Measurements from ENCODE around the gene CABP1.

DNA sequence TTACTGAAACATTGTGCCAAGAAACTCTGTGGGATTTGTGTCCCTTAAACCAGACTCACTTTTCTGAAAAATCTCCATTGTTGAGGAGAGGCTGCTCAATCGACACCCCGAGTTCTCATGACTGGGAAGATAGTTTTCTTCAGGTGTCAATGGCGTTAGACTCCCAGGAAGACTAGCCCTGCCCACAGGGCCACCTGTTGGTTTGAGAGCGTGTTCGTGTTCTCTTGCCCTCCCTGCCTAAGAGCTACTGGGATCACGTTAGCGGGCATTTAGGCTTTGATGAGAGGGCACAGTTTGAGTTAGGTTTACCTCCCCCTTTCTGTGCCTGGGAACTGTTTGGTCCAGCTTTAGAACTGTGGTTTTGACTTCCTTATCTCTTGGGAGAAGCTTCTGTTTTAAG lies 59.1 kb downstream of the CABP1 start:
- TF ChIP-seq POLR2AphosphoS5 (IDR thresholded peaks at IDR 0.05; ENCODE audit: low read depth, low read length) (no peak), TAF1 (IDR thresholded peaks at IDR 0.05; ENCODE audit: borderline replicate concordance, insufficient read depth, low read length) (no peak), SIN3A (IDR thresholded peaks at IDR 0.05; ENCODE audit: borderline replicate concordance, insufficient read depth, low read length) (no peak)
- TF ChIP-seq, protein P1, sequence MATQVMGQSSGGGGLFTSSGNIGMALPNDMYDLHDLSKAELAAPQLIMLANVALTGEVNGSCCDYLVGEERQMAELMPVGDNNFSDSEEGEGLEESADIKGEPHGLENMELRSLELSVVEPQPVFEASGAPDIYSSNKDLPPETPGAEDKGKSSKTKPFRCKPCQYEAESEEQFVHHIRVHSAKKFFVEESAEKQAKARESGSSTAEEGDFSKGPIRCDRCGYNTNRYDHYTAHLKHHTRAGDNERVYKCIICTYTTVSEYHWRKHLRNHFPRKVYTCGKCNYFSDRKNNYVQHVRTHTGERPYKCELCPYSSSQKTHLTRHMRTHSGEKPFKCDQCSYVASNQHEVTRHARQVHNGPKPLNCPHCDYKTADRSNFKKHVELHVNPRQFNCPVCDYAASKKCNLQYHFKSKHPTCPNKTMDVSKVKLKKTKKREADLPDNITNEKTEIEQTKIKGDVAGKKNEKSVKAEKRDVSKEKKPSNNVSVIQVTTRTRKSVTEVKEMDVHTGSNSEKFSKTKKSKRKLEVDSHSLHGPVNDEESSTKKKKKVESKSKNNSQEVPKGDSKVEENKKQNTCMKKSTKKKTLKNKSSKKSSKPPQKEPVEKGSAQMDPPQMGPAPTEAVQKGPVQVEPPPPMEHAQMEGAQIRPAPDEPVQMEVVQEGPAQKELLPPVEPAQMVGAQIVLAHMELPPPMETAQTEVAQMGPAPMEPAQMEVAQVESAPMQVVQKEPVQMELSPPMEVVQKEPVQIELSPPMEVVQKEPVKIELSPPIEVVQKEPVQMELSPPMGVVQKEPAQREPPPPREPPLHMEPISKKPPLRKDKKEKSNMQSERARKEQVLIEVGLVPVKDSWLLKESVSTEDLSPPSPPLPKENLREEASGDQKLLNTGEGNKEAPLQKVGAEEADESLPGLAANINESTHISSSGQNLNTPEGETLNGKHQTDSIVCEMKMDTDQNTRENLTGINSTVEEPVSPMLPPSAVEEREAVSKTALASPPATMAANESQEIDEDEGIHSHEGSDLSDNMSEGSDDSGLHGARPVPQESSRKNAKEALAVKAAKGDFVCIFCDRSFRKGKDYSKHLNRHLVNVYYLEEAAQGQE (IDR thresholded peaks at IDR 0.05; ENCODE audit: insufficient read depth in 1 of 2, low read depth in 2 of 2, low read length in 2 of 2) = no peak

Measured in PFSK-1 (cell line).